Measurements from ENCODE around the gene FAT2.

DNA sequence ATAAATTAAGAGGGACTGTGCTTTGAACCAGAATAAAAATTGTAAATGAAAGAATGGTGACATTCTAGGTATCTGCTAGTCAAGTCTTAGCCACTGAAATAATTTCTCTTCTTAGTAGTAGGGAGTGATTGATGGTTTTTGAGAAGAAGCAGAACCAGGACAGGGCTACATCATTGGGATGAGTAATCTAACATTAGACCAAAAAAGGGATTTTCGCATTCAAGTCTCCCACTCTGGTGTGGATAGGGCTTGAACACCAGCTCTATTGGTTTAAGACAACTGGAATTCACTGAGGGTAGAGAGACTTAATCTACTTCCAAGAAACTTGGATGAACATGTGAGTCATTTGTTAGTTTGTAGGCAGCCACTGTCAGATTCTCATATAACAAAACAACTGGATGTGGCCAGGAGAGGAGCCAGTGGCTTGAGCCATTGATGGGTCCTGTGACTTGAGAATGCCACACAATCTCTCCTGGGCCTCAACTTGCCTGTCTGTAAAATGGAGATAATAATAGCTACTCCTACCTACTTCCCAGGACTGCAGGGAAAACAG, 16.6 kb downstream of the FAT2 start:
- no peak for TF ChIP-seq EZH2 (IDR thresholded peaks at IDR 0.05; ENCODE audit: borderline replicate concordance, low read depth, low read length, severe bottlenecking)
- TF ChIP-seq, protein P1, sequence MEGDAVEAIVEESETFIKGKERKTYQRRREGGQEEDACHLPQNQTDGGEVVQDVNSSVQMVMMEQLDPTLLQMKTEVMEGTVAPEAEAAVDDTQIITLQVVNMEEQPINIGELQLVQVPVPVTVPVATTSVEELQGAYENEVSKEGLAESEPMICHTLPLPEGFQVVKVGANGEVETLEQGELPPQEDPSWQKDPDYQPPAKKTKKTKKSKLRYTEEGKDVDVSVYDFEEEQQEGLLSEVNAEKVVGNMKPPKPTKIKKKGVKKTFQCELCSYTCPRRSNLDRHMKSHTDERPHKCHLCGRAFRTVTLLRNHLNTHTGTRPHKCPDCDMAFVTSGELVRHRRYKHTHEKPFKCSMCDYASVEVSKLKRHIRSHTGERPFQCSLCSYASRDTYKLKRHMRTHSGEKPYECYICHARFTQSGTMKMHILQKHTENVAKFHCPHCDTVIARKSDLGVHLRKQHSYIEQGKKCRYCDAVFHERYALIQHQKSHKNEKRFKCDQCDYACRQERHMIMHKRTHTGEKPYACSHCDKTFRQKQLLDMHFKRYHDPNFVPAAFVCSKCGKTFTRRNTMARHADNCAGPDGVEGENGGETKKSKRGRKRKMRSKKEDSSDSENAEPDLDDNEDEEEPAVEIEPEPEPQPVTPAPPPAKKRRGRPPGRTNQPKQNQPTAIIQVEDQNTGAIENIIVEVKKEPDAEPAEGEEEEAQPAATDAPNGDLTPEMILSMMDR (IDR thresholded peaks at IDR 0.05; ENCODE audit: borderline replicate concordance, extremely low read depth, low read length, poor library complexity, severe bottlenecking) = no peak
